Islet of Langerhans (tissue), 1 donor: ENCODE measurements around the gene SULT2B1.
"Not testable (repeated sequence)": the region's sequence is repeated elsewhere in the genome, so short reads cannot be mapped to it uniquely, and the experiment has no call there.

Experiments
- FAIRE-seq: peaks from one replicate; lab custom pipeline; 2011; peaks lifted over from hg19 to GRCh38; lab: Jason Lieb, UNC

The SULT2B1 gene

GRCh38 chr19:48551437-48552302, at the start of gene SULT2B1:
TSS of gene SULT2B1 (plus strand) at chr19:48552172. CDS start at chr19:48552253, 81 bp downstream.
- no peak for FAIRE-seq

- FAIRE-seq: no peak
Observed at GRCh38 chr19:48502350-48503018, 49.5 kb upstream of the SULT2B1 start.

GRCh38 chr19:48506138-48506733, 45.7 kb upstream of the SULT2B1 start:
- FAIRE-seq: no peak

- no peak for FAIRE-seq
Observed at GRCh38 chr19:48507911-48508439, 44.0 kb upstream of the SULT2B1 start.

- no peak for FAIRE-seq
Observed at GRCh38 chr19:48508729-48509411, 43.1 kb upstream of the SULT2B1 start.

- no peak for FAIRE-seq
Observed at GRCh38 chr19:48509467-48510194, 42.3 kb upstream of the SULT2B1 start.

- no peak for FAIRE-seq
Observed at GRCh38 chr19:48510421-48511268, 41.3 kb upstream of the SULT2B1 start.

GRCh38 chr19:48511321-48511731, 40.6 kb upstream of the SULT2B1 start:
- FAIRE-seq: no peak

- FAIRE-seq: no peak
Observed at GRCh38 chr19:48511800-48512503, 40.0 kb upstream of the SULT2B1 start, which contains the start of gene LMTK3. TSS of gene LMTK3 (minus strand) at chr19:48511835. CDS start at chr19:48511576, 259 bp downstream.

- FAIRE-seq: no peak
Observed at GRCh38 chr19:48512504-48513288, 39.3 kb upstream of the SULT2B1 start.

GRCh38 chr19:48513289-48514122, 38.5 kb upstream of the SULT2B1 start:
- no peak for FAIRE-seq

GRCh38 chr19:48514123-48514458, 37.9 kb upstream of the SULT2B1 start:
- no peak for FAIRE-seq

GRCh38 chr19:48516536-48516935, 35.4 kb upstream of the SULT2B1 start:
- FAIRE-seq: no peak

GRCh38 chr19:48518207-48518606, 33.8 kb upstream of the SULT2B1 start:
- no peak for FAIRE-seq

GRCh38 chr19:48519426-48519825, 32.5 kb upstream of the SULT2B1 start:
- FAIRE-seq: not testable (repeated sequence)

GRCh38 chr19:48520134-48520533, 31.8 kb upstream of the SULT2B1 start:
- FAIRE-seq: no peak

GRCh38 chr19:48524221-48524620, 27.8 kb upstream of the SULT2B1 start:
- no peak for FAIRE-seq

- FAIRE-seq: no peak
Observed at GRCh38 chr19:48524732-48525131, 27.2 kb upstream of the SULT2B1 start.
